IPS-NIHi11 (cell line): ENCODE results near the gene SORBS2.
A peak's percentile ranks its signal among the peaks of the same experiment; 100 is the strongest.

Experiments
- DNase-seq: peaks from one replicate; pipeline ENCODE4 v3.0.0; 2012; ENCODE audit warnings: mixed read lengths, low spot score

Gene SORBS2

DNA sequence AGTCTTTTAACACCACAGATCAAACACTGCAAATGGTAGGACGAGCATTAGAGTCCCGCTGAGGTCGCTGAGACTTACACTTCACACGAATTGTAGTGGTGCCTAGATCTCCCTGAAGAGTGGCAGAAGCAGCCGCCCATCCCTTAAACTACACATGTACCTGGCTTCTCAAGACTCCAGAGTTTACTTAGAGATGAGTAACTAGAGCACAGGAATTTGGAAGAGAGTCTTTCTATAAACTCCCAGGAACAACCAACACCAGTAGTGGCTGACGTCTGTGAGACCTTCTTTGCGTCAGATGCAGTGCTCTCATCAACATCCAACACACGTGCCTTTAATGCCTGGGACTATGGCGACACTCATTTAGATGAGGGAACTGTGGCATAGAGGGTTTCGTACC is 12.6 kb downstream of the SORBS2 start:
- DNase-seq = no peak

DNA sequence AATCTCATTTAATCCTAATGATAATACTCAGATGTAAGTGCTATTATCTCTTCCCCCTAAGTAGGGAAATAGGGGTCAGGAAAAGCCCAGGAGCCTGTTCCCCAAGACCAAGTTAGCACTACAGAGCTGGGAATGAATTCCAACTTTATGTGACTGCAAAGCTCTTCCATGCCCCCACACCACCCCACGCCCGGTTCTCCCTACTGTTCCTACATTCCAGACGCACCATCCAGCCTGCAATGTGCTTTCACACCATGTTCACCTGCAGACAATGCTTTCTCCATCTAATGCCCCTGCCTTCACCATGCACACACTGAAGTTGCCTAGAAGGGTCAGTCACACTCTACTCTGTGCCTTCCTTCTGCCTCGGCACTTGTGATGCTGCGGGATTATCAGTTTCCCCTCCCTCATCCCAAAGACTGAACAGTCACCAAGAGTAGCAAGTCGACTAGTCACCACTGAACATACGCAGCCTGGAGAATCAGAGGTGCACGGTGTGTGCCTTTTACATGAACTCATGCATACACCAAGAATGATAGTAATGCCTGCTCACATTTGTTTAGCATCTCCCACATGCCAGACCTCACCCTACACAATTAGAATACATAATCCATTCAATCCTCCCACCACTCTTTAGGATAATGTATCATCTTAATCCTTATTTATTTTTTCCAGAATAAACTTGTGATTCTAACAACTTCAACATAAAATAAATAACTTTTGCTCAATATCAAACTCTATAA is 14.2 kb downstream of the SORBS2 start:
- no peak for DNase-seq

DNA sequence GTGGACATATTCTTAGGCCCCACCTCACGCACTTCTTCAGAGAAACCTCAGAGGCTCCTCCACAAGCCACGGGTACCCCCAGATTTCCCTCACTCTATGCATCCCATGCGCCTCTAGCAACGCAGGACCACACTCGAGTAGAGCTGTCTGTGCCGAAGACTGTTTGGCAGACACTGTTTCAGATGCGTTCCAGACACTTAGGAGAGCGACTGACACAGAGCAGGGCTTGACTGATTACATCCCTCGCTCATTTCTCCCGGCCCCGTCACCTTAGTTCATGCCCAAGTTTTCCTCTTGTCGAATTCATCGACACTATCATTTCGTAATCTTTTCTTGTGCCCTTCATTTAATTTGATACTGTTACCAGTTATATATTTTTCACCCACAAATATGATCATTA is 15.0 kb downstream of the SORBS2 start:
- no peak for DNase-seq

DNA sequence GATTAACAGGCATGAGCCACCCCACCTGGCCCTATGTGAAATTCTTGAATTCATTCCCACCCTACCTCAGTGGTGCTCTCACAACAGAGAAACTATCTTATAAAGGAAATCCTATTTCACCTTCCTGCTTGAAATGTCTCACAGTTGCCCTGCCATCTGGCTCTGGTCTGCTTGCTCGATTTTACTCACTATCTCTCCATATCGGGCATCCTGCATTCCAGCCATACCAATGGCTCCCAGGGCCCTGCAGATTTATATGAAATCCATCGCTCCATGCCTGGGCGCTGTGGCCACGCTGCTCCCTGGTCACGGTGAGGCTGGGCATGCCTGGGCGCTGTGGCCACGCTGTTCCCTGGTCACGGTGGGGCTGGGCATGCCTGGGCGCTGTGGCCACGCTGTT is 15.8 kb downstream of the SORBS2 start:
- no peak for DNase-seq

DNA sequence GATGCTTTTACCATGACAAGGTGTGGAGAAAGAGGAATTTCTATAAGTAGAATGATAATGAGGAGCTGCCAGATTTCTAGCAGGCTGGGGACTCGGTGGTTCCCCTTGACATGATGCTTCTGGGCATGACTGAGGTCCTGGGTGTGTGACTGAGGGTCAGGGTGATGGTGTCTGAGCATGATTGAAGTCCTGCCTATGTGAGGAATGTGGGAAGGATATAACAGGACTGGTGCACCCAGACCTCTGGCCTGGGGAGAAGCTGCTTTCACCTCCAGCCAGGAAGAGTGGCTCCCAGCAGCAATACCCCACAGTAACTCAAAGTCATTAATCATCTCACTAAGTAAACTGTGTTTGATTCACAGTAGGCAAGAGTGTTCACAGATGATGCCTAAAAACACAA is 17.4 kb downstream of the SORBS2 start:
- no peak for DNase-seq

DNA sequence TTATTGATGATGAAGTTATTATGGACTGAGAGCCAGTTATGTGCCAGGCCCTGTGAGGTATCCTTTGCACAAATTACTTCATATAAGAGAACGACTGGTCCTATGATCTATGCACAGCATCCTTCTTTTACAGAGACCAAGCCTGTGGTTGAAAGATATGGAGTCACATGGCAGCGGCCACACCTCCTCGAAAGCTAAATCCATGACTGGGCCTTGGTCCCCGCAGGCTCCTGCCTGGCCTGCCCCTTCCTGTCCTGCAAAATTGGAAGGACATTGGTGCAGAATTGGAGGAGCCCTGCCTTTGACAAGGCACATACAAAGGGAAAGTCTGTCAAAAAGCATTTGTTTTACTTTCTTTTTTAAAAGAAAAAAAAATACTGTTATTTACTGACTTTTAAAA is 18.3 kb downstream of the SORBS2 start:
- DNase-seq = no peak

DNA sequence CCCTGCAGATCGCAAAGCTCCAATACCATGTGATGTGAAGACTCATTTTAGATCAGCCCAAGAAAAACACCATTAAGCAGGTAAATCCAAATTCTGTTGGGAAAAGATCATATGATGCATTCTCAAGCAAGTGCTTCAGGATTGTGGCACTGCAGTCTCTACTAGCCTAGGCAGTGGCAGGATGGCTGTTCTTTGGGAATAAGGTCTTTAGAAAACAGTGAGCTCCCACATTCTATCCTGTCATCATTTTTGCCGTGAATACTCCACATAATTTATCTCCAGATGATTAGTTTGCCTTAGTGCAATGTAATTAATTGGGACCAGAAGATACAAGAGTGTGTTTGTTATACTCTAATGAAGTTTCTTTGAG is 18.9 kb downstream of the SORBS2 start:
- no peak for DNase-seq

DNA sequence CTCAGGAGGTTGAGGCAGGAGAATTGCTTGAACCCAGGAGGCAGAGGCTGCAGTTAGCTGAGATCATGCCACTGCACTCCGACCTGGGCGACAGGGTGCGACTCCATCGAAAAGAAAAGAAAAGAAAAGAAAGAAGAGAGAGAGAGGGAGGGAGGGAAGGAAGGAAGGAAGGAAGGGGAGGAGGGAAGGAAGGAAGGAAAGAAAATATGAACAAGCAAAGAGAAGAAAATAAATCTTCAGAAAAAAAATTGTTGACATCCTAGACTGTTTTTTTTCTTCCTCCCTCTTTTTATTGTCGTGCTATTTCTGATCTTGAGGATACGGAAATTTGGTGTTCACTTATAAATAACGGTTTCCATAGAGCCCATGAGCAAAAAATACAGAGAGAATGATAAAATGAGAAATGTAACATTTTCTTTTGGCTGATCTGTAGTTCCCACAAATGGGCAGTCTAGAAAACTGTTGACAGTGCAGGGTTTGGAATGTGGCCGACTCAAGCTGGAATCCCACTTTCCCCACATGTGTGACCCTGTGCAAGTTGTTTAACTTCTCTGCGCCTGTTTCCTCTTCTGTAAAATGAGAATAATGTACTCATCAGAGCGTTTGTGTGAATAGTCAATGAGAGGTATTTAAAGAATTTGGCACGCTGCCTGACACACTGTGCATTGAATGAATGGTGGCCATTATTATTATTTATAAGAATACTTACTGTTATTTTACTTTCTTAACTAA is 19.4 kb downstream of the SORBS2 start:
- peak; percentile 21 for DNase-seq

DNA sequence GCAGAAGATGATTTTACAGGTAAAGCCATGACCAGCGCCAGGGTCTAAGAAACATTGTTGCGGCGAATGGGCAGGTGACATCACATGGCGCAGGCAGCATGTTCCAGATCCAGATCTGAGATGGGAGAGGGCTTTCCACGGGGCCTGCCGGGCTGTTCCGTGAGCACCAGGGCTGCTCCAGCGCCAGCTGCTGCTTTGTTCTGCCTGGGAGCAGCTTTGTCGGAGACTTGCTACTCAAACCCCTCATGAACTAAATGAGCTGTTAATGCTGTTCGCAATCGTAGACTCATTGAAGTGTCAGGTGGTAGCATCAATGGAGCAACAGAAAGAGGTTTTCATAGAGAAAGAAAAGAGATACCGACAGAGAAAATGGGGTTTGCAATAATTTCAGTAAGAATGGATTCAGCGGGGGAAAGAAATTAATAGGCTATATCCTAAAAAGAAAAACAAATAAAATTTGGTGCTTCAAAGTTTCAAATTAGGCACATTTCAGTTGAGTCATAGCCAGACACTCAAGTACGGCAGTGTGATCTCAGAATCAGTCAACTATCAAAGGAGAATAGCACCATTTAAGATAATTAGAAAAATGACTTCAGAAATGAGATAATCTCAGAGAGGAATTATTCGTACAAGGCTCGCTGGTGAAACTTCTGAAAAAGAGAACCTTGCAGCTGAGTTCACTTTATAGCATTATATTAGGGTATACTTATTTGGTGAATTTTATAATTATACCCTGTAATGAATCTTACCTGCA is 23.9 kb downstream of the SORBS2 start:
- no peak for DNase-seq

DNA sequence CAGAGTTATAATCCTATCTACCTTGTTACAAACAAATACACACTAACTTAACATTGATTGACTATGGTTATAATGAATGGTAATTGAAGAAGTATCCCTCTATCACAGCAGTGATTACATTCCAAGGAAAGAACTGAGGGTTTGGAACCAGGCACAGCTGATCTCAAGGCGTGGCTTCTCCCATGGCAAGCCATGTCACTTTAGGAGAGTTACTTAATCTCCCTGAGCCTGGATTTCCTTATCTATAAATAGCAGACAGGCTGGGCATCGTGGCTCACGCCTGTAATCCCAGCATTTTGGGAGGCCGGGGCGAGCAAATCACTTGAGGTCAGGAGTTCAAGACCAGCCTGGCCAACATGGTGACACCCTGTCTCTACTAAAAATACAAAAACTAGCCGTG is 25.6 kb downstream of the SORBS2 start:
- no peak for DNase-seq

DNA sequence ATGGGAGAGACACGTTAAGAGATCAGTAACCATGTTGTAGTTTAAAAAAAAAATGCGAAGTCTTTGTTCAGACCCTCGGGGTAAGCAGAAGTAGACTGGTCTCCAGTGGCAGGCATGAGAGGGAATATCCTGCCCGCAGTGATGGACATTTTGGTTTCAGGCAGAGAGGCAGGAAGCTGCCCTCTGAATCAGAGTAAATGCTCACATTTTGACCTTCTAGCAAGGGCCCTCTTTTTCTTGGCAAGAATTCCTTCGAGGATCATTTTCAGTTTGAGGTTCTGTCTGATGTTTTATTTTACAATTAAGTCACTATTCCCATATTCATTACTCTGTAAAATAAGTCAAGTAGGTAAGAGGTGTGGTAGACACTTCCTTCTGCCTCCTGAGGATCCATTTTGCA is 28.4 kb downstream of the SORBS2 start:
- DNase-seq = no peak

DNA sequence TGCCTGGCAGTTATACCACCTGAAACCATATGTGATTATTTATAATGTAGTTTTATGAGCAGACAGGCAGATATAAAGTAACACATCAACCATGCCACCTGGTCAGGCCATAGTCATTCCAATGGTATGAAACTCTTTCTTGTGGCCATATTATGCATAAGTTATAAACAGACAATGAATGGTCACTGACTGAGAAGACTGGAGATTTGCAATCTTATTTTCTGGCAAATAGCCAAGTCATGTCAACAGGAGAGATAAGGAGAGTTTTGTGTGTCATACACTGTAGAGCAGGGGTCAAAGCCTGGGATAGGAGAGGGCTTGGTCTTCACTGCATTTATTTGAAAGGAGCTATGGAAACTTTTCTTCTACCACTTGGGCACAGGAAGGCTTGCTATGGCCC is 29.5 kb downstream of the SORBS2 start:
- no peak for DNase-seq

DNA sequence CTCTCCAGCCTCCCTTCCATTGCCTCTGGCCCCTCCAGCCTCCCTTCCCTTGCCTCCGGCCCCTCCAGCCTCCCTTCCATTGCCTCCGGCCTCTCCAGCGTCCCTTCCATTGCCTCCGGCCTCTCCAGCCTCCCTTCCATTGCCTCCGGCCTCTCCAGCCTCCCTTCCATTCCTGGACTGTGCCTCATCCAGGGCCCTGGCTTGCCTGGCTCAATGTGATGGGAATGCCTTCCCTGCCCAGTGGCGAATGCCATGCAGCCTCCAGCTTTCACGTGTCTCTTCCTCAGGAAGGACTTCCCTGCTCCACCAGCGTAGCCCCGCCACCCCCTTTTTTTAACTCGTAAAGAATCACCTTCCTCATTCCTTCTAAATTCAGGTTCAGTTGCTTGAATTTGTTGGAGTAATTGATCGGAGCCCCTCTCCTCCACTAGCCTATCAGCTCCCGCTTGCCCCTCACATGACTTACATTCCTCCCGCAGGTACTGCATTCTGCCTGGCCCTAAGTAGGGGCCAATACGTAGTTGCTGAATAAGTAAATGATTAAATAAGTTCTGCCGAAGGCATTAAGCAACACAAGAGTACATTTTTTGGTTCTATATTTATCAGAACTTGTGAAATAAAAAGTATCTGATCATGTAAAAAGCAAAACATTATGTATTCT is 30.3 kb downstream of the SORBS2 start:
- no peak for DNase-seq

DNA sequence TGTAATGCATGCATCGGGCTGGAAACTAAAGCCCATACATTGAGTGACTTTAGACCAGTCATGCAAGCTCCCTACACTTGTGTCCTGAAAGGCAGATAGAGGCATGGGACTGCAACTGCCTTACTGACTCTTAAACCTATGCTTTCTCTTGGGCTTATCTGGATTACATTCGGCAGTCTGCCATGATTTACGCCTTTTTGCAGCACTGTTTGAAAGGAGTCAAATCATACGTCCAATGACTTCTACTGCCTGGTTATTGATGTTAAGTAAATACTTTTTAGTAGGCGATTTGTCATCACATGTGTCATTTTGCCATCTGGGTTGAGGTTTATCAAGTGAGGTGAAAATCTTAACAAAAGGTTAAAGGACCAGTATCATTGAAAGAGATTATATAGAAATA is 31.5 kb downstream of the SORBS2 start:
- DNase-seq = no peak

DNA sequence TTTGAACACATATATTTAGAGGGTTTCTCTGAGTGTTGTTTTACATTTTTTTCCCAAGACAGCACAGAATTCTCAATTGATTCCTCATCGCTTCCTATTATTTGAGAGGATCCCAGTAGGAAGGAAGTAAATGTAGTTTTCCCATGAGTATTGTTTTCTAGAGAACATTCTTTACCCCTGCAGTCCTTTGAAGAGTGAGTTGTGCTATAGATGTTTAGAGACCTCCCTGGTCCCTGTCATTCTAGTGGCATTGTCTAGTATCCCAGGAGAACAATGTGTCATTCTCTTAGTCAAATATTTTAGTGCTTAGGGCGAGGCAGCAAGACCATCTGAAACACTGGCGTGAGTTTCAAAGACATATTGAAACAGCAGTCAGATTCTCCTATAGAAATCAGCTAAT is 32.5 kb downstream of the SORBS2 start:
- no peak for DNase-seq

DNA sequence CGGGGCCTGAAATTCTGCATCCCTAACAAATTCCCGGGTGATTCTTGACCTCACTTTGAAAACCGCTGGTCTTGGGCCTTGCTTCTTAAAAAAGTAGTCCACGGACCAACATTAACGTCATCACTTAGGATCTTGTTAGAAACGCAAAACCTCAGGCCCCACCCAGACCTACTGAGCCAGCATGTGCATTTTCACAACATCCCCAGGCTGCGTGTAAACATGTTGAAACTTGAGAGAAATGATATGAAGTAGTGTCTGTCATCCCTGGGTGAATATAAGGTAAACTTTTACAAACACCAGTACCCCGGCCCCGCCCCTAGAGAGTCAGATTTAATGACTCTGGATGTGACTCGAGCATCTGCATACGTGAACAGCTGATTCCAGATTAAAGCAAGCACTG is 33.7 kb downstream of the SORBS2 start:
- no peak for DNase-seq

DNA sequence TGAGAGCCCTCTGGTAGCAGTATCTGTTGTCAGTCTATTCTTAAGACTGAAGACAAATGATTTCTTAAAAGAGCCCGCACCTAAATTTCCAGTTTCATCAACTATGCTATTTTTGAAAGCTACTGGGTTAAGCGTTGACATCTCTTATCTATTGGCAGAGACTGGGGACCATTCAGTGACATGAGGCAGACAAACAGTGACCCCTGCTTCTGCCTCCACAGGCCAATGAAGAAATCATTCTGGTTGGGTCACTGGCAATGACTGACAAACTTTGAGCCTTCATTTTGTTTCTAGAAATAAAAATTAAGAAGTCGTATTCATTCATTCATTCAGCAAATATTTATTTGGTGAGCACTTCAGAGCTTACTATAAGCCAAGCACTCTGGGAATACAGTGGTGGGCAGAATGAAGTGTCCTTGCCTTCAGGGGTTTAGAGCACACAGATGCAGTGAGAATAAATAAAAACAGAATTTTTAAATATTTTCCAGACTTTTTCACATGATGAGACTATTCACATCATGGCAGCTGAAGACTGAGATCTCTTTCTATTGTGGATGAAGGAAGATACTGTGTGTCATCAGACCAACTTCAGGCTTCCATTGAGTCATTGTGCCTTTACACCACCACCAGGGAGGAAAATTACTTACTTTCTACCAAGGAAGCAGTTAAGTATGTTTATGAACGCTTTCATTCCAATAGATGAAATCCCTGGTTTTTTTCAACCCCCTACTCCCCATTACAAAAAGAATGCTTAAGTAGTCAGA is 36.0 kb downstream of the SORBS2 start:
- DNase-seq = no peak

DNA sequence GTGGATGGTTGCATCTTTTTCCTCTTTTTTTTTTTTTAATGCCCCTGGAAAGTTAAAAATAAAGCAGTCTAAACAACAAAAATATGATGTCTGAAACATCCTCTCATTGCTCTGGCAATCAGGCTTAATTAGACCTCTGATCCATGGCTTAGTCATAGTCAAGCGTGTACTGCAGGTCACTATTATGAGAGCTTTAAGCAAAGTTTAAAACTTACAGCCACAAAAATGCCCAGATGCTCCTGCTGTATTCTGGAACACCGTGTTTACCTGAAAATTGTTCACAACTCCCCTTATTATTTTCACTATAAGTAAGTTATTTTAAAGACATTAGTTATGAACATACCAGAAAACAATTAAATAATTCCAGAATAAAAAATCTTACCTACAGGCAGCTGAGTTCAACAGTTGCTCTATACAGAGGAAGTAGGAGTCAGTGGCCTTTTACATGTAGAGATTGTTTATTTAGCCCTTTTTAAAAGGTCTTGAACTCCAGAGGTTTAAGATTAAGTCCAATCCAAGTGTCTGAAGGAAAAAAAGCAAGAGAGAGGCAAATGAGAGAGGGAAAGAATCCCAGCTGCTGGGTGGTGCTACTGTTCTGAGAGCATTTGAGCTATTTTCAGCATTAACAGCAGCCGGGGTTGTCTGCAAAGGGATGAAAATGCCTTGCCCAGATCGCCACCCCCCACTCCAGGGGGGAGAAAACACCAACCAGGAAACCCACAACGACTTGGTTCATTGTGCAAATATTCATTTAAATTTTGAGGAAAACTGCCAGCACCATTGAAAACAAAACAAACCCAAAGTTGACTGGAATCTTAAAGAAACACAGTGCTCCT is 36.9 kb downstream of the SORBS2 start:
- no peak for DNase-seq

DNA sequence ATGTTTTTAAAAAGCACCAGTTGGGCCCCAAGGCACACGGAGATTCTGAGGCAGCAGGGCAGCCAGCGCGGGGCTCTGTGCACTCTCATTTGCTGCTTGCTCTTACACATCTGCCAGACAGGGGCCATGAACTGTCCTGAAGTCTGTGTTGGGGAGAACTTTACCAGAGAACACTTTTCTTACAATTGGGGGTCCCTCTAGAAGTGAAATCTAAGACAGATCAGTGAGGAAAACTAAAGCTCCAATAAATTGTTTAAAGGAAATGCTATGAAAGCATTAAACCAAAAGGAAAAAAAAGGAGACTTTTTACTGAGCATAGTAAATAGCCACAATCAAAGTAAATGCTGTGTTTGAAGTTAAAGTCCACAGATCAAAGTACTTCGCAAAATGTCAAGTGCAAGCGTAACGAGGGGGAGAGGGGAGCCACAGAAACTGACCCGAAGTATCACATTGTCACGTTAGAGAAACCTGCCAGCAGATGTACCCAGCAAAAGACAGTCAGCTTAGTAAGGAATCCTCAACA is 37.8 kb downstream of the SORBS2 start:
- DNase-seq = no peak

DNA sequence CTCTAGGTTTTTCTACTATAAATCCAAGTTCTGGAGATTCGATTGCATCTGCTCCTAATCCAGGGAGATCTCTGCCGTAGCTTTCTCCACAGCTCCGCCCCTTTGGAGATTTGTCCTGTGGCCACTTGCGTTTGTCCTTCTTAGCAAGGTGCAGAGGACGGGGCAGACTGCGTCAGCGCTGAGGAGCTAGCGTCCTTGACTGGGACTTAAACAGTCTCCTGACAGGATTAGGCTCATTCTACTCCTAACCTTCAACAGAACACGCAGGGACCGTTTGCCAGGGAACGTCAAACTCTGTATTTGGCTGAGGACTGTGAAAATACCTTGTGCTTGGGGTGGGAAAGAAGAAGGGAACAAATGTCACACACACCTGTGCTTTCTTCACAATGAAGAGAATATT is 38.6 kb downstream of the SORBS2 start:
- DNase-seq = no peak
